Kidney epithelial cell (primary cell): ENCODE results near the gene GADD45G. TPM values are rescaled to one million over a fixed set of nuclear protein-coding genes. Genes with fewer than 3 reads are reported as not detected.

ENCODE experiments used
- DNase-seq: peaks from one replicate; pipeline ENCODE4 v3.0.0-alpha.2; 2010; ENCODE audit warnings: low read depth
- H3K27me3 ChIP-seq: 2 replicates; pipeline ENCODE4 v1.6.0; 2011; ENCODE audit warnings: low read length; ENCODE audit not compliant: control insufficient read depth, insufficient read depth
- H3K36me3 ChIP-seq: 2 replicates; pipeline ENCODE4 v1.5.1; 2011; ENCODE audit warnings: low read length; ENCODE audit not compliant: control insufficient read depth, insufficient read depth
- H3K4me3 ChIP-seq: 2 replicates; pipeline ENCODE4 v1.5.1; 2011; ENCODE audit warnings: low read depth, mild to moderate bottlenecking, control low read depth, low read length
- CTCF ChIP-seq: IDR thresholded peaks from 2 replicates; pipeline ENCODE4 v1.5.1; 2011; ENCODE audit warnings: mild to moderate bottlenecking, moderate library complexity, low read length, control low read depth, inconsistent platforms; ENCODE audit not compliant: insufficient read depth, poor library complexity, severe bottlenecking
- total RNA-seq: library from RNA; depleted of rRNA; stranded (reverse); fragments of >200 nt; gene quantifications from 2 replicates; pipeline ENCODE4 v1.2.3, GENCODE V29; 2015

The GADD45G gene
- total RNA-seq, 1 donor from 2014 or later: 2.2 TPM

- H3K4me3 ChIP-seq: no peak overlapping the region
- H3K27me3 ChIP-seq: no peaks in the 10 kb centered on the region
- H3K36me3 ChIP-seq: no peaks in the 10 kb centered on the region
- no peak for TF ChIP-seq CTCF
- no peak for DNase-seq
These were observed 34.1 kb downstream of the GADD45G start for GRCh38 chr9:89638893-89639292.

- Histone ChIP-seq H3K27me3 (no peaks in the 10 kb centered on the region), H3K4me3 (no peak overlapping the region), H3K36me3 (no peaks in the 10 kb centered on the region)
- TF ChIP-seq CTCF: no peak
- DNase-seq: no peak
These were observed 34.6 kb downstream of the GADD45G start for GRCh38 chr9:89639367-89639795.

- TF ChIP-seq CTCF: no peak
- Histone ChIP-seq H3K27me3 (no peaks in the 10 kb centered on the region), H3K4me3 (no peak overlapping the region), H3K36me3 (no peaks in the 10 kb centered on the region)
- DNase-seq: no peak
These were observed 35.1 kb downstream of the GADD45G start for GRCh38 chr9:89639961-89640360.

GRCh38 chr9:89640361-89640760, 35.5 kb downstream of the GADD45G start:
- no peaks in the 10 kb centered on the region for H3K36me3 ChIP-seq
- no peak for TF ChIP-seq CTCF
- no peak for DNase-seq
- H3K27me3 ChIP-seq: no peaks in the 10 kb centered on the region
- H3K4me3 ChIP-seq: no peak overlapping the region

- no peak for DNase-seq
These were observed 36.0 kb downstream of the GADD45G start for GRCh38 chr9:89640801-89641200.

More at GRCh38 chr9:89640801-89641200, 36.0 kb downstream of the GADD45G start:
- H3K4me3 ChIP-seq: no peak overlapping the region
- H3K27me3 ChIP-seq: no peaks in the 10 kb centered on the region
- TF ChIP-seq CTCF: no peak
- no peaks in the 10 kb centered on the region for H3K36me3 ChIP-seq
